Keratinocyte (primary cell): ENCODE measurements around the gene ECI1. TPM values are rescaled to one million over a fixed set of nuclear protein-coding genes. Genes with fewer than 3 reads are reported as not detected.

ENCODE experiments used
- DNase-seq: peaks from one replicate; pipeline ENCODE4 v3.0.0-alpha.2; 2011; ENCODE audit warnings: low read depth, missing footprints, low spot score
- FAIRE-seq: peaks from 2 replicates; lab custom pipeline; 2011; peaks lifted over from hg19 to GRCh38; lab: Jason Lieb, UNC
- H2AFZ ChIP-seq: 2 replicates; pipeline ENCODE4 v1.6.0; 2012; ENCODE audit warnings: low read length, control low read depth, inconsistent platforms; ENCODE audit not compliant: control insufficient read depth
- H3K27ac ChIP-seq: 2 replicates; pipeline ENCODE4 v1.5.1; 2011; ENCODE audit warnings: low read length; ENCODE audit not compliant: control insufficient read depth, insufficient read depth
- H3K27me3 ChIP-seq: 3 replicates; pipeline ENCODE4 v1.6.0; 2011; ENCODE audit warnings: low read length; ENCODE audit not compliant: control insufficient read depth, insufficient read depth; ENCODE audit errors: extremely low read depth
- H3K36me3 ChIP-seq, 2 experiments: 2 replicates in 1 of 2; 3 replicates in 1 of 2; pipeline ENCODE4 v1.5.1; 2011; ENCODE audit warnings: low read length in 2 of 2, mild to moderate bottlenecking in 1 of 2; ENCODE audit not compliant: control insufficient read depth in 2 of 2, insufficient read depth in 2 of 2; ENCODE audit errors: extremely low read depth in 1 of 2
- H3K4me1 ChIP-seq: 3 replicates; pipeline ENCODE4 v1.5.1; 2011; ENCODE audit warnings: low read length; ENCODE audit not compliant: control insufficient read depth, insufficient read depth; ENCODE audit errors: extremely low read depth
- H3K4me2 ChIP-seq: 3 replicates; pipeline ENCODE4 v1.6.0; 2011; ENCODE audit warnings: low read depth, low read length; ENCODE audit not compliant: control insufficient read depth, insufficient read depth; ENCODE audit errors: extremely low read depth
- H3K4me3 ChIP-seq, 3 experiments: fragments of 200-600 bp in 1 of 3; sonication (generic) in 1 of 3; 2 replicates in 2 of 3; 3 replicates in 1 of 3; pipeline ENCODE4 v1.5.1; 2011 to 2016; ENCODE audit warnings: low read length in 3 of 3, mild to moderate bottlenecking in 3 of 3, control low read depth in 2 of 3, inconsistent platforms in 1 of 3, low read depth in 1 of 3, mixed read lengths in 1 of 3, mixed run types in 1 of 3, moderate library complexity in 1 of 3; ENCODE audit not compliant: control insufficient read depth in 2 of 3, insufficient read depth in 2 of 3; ENCODE audit errors: extremely low read depth in 1 of 3
- H3K79me2 ChIP-seq: 2 replicates; pipeline ENCODE4 v1.6.0; 2012; ENCODE audit warnings: low read length; ENCODE audit not compliant: control insufficient read depth, insufficient read depth
- H3K9ac ChIP-seq: 3 replicates; pipeline ENCODE4 v1.6.0; 2011; ENCODE audit warnings: low read length; ENCODE audit not compliant: control insufficient read depth, insufficient read depth; ENCODE audit errors: extremely low read depth
- H3K9me1 ChIP-seq: 3 replicates; pipeline ENCODE4 v1.6.0; 2011; ENCODE audit warnings: low read length; ENCODE audit not compliant: control insufficient read depth, insufficient read depth; ENCODE audit errors: extremely low read depth
- H3K9me3 ChIP-seq: 2 replicates; pipeline ENCODE4 v1.5.1; 2012; ENCODE audit warnings: low read depth, low read length; ENCODE audit not compliant: control insufficient read depth
- H4K20me1 ChIP-seq: 3 replicates; pipeline ENCODE4 v1.6.0; 2011; ENCODE audit warnings: low read length; ENCODE audit not compliant: control insufficient read depth, insufficient read depth; ENCODE audit errors: extremely low read depth
- CTCF ChIP-seq, 3 experiments: IDR thresholded peaks in 1 of 3; conservative IDR thresholded peaks in 1 of 3; optimal IDR thresholded peaks in 1 of 3; 2 replicates in 2 of 3; 3 replicates in 1 of 3; pipeline versions ENCODE3 to v1.5.1; 2011; ENCODE audit warnings: low read length in 3 of 3, mild to moderate bottlenecking in 3 of 3, moderate library complexity in 2 of 3, control low read depth in 1 of 3, inconsistent platforms in 1 of 3; ENCODE audit not compliant: insufficient read depth in 2 of 3; ENCODE audit errors: extremely low read depth in 1 of 3
- EZH2 ChIP-seq: IDR thresholded peaks from one replicate; pipeline ENCODE4 v1.6.1; 2012; ENCODE audit warnings: inconsistent platforms, mild to moderate bottlenecking, low read length, moderate library complexity
- dilution Hi-C: fragments of 300-500 bp; cut with MboI; formaldehyde crosslinking; loops from one replicate; pipeline ENCODE4 v1.7.0; 2020; ENCODE audit warnings: low sequenced_read_pairs; ENCODE audit not compliant: extremely low pct_ligation_motif_present
- polyA plus RNA-seq, 5 experiments: library from polyadenylated mRNA; depleted of rRNA in 3 of 5; stranded (reverse) in 3 of 5; stranded (forward) in 1 of 5; unstranded in 1 of 5; fragments of >200 nt; gene quantifications; 1 replicate in 1 of 5; 2 replicates in 3 of 5; 3 replicates in 1 of 5; pipeline versions ENCODE4 v1.2.1 to v1.2.3, GENCODE V29; 2011 to 2012; ENCODE audit warnings: missing spikeins in 2 of 5, low read depth in 1 of 5, low replicate concordance in 1 of 5

The ECI1 gene
- polyA plus RNA-seq, 1 donor (not counting 4 experiments of a cell fraction or from before 2014, with no cell fraction given): 19.7 TPM

- H3K9me3 ChIP-seq: no peaks in the 10 kb centered on the region
- no peak overlapping the region for H3K4me2 ChIP-seq
- H3K4me1 ChIP-seq: peaks cover 4% of the 10 kb centered on the region
- no peaks in the 10 kb centered on the region for H3K79me2 ChIP-seq
- H3K36me3 ChIP-seq: no peaks in the 10 kb centered on the region
- no peak overlapping the region for H3K9ac ChIP-seq
- H3K27ac ChIP-seq: no peak overlapping the region
- peaks cover 4% of the 10 kb centered on the region for H3K27me3 ChIP-seq
- no peak overlapping the region for H3K4me3 ChIP-seq
- FAIRE-seq: no peak
- dilution Hi-C loops: no loop called here
- no peak for DNase-seq
- H3K9me1 ChIP-seq: no peaks in the 10 kb centered on the region
- H2AFZ ChIP-seq: no peak overlapping the region
- no peaks in the 10 kb centered on the region for H4K20me1 ChIP-seq
- TF ChIP-seq EZH2 (no peak), CTCF (optimal IDR thresholded peaks at IDR 0.05 in 1 of 3, IDR thresholded peaks at IDR 0.05 in 1 of 3, conservative IDR thresholded peaks at IDR 0.05 in 1 of 3; ENCODE audit: extremely low read depth in 1 of 3, insufficient read depth in 2 of 3, low read length in 3 of 3) (no peak)
Measured at GRCh38 chr16:2285731-2286191, 34.4 kb upstream of the ECI1 start.

GRCh38 chr16:2284797-2285576 lies 33.6 kb upstream of the ECI1 start:
- DNase-seq (no peak), FAIRE-seq (no peak)
- Histone ChIP-seq H3K27me3 (peaks cover 4% of the 10 kb centered on the region), H2AFZ (no peak overlapping the region), H3K27ac (no peak overlapping the region), H3K36me3 (no peaks in the 10 kb centered on the region), H3K4me2 (no peak overlapping the region), H3K79me2 (no peaks in the 10 kb centered on the region), H3K9me3 (no peaks in the 10 kb centered on the region), H3K9ac (no peak overlapping the region), H3K9me1 (no peaks in the 10 kb centered on the region), H3K4me3 (no peak overlapping the region), H3K4me1 (peaks cover 4% of the 10 kb centered on the region), H4K20me1 (no peaks in the 10 kb centered on the region)
- dilution Hi-C loops: no loop called here
- TF ChIP-seq EZH2 (no peak), CTCF (optimal IDR thresholded peaks at IDR 0.05 in 1 of 3, IDR thresholded peaks at IDR 0.05 in 1 of 3, conservative IDR thresholded peaks at IDR 0.05 in 1 of 3; ENCODE audit: extremely low read depth in 1 of 3, insufficient read depth in 2 of 3, low read length in 3 of 3) (no peak)
